ENCODE measurements around the gene ALPG.
"Not testable (repeated sequence)": the region's sequence is repeated elsewhere in the genome, so short reads cannot be mapped to it uniquely, and the experiment has no call there.

The ALPG gene

DNA sequence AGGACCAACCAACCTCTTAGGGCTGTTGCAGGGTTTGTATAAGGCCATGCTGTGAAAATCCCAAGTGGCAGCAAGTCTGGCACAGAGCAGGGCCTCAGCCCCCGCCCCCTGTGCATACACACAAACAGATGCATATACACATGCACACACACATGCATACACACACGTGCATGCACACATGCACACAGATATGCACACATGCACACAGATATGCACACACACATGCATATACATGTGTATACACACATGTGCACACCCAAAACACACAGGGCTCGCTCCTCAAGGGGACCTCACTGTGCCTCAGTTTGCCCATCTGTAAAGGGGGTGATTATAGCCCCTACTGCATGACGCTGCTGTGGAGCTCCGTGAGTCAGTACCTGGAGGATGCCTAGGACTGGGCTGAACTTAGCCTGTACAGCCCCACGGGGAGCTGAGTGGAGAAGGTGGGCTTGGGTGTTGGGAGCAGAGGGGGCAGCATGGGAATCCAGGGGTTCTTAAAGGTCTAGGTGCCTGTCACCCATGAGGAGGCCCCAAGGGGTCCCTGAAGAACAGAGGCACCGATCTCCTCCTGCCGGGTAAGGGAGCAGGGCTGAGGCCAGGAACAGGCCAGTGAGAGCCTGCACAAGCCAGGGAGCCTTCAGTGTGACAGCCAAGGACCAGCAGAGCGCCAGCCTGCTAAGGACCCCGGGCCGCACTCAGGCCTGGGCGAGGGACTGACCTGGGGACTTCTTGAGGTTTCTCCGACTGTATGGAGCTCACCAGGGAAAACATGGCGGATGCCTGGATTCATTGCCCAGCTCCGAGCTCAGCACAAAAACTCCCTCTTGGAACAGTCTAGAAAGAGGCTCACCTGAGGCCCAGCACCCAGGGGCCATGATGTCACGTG, 25.3 kb downstream of the ALPG start:
- no peak overlapping the region for H3K27ac ChIP-seq (ENCODE audit: low read depth, low read length)
- H3K4me3 ChIP-seq (ENCODE audit: insufficient read depth, low read length, poor library complexity, severe bottlenecking) = no peak overlapping the region
- no peaks in the 10 kb centered on the region for H3K36me3 ChIP-seq (ENCODE audit: low read length)
- no peak overlapping the region for H3K4me2 ChIP-seq (ENCODE audit: low read depth, low read length, poor library complexity, severe bottlenecking)
- no peak overlapping the region for H2AFZ ChIP-seq (ENCODE audit: low read depth, low read length, severe bottlenecking)
- no peaks in the 10 kb centered on the region for H3K79me2 ChIP-seq (ENCODE audit: insufficient read depth, low read length)
- H3F3A ChIP-seq (ENCODE audit: insufficient read depth) = no peaks in the 10 kb centered on the region
- no peaks in the 10 kb centered on the region for H3K27me3 ChIP-seq (ENCODE audit: low read length)
- no peaks in the 10 kb centered on the region for H4K20me1 ChIP-seq (ENCODE audit: low read depth, low read length)
- no peaks in the 10 kb centered on the region for H3K9me2 ChIP-seq (replicated peaks; ENCODE audit: insufficient read depth, low read length)
- no peak for TF ChIP-seq EZH2phosphoT487 (conservative IDR thresholded peaks at IDR 0.05; ENCODE audit: low read length)
- TF ChIP-seq, protein P1, sequence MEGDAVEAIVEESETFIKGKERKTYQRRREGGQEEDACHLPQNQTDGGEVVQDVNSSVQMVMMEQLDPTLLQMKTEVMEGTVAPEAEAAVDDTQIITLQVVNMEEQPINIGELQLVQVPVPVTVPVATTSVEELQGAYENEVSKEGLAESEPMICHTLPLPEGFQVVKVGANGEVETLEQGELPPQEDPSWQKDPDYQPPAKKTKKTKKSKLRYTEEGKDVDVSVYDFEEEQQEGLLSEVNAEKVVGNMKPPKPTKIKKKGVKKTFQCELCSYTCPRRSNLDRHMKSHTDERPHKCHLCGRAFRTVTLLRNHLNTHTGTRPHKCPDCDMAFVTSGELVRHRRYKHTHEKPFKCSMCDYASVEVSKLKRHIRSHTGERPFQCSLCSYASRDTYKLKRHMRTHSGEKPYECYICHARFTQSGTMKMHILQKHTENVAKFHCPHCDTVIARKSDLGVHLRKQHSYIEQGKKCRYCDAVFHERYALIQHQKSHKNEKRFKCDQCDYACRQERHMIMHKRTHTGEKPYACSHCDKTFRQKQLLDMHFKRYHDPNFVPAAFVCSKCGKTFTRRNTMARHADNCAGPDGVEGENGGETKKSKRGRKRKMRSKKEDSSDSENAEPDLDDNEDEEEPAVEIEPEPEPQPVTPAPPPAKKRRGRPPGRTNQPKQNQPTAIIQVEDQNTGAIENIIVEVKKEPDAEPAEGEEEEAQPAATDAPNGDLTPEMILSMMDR (IDR thresholded peaks at IDR 0.05; ENCODE audit: insufficient read depth, low read length, poor library complexity, severe bottlenecking) = no peak
- H3K9ac ChIP-seq (ENCODE audit: low read length) = no peak overlapping the region
- H3K9me3 ChIP-seq (ENCODE audit: insufficient read depth, low read length) = no peaks in the 10 kb centered on the region

DNA sequence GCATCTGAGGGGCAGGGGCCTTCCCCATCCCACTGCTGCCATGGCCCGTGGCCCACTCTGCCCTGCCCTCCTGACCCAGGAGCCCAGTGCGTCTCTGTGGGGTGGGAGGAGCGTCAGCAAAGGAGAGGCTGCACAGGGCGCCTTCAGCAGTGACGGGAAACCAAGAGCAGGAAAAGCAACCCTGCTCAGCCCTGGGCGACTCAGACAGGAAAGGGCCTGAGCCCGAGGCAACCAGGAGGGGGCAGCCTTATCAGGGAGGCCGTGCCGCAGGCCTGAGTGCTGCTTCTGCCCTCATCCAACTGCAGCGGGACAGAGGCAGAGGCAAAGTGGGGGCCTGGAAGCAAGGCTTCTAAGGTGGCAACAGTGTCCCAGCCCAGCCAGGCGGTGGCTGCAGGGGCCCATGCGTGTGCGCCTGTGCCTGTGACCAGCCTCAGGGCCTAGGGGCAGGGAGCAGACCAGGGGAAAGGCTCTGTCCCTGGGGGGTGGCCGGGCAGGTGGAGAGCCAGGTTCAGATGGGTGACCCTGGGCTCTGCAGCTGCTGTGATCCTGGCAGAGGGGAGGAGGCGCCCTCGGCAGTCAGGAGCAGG, 26.0 kb downstream of the ALPG start:
- H3K9me2 ChIP-seq (replicated peaks; ENCODE audit: insufficient read depth, low read length) = no peaks in the 10 kb centered on the region
- H3K9me3 ChIP-seq (ENCODE audit: insufficient read depth, low read length) = no peaks in the 10 kb centered on the region
- H3K4me3 ChIP-seq (ENCODE audit: insufficient read depth, low read length, poor library complexity, severe bottlenecking) = no peak overlapping the region
- H3K36me3 ChIP-seq (ENCODE audit: low read length) = no peaks in the 10 kb centered on the region
- no peak overlapping the region for H2AFZ ChIP-seq (ENCODE audit: low read depth, low read length, severe bottlenecking)
- no peak overlapping the region for H3K4me2 ChIP-seq (ENCODE audit: low read depth, low read length, poor library complexity, severe bottlenecking)
- no peaks in the 10 kb centered on the region for H4K20me1 ChIP-seq (ENCODE audit: low read depth, low read length)
- TF ChIP-seq EZH2phosphoT487 (conservative IDR thresholded peaks at IDR 0.05; ENCODE audit: low read length) = no peak
- H3F3A ChIP-seq (ENCODE audit: insufficient read depth) = no peaks in the 10 kb centered on the region
- H3K27me3 ChIP-seq (ENCODE audit: low read length) = no peaks in the 10 kb centered on the region
- H3K9ac ChIP-seq (ENCODE audit: low read length) = no peak overlapping the region
- H3K27ac ChIP-seq (ENCODE audit: low read depth, low read length) = no peak overlapping the region
- H3K79me2 ChIP-seq (ENCODE audit: insufficient read depth, low read length) = no peaks in the 10 kb centered on the region

DNA sequence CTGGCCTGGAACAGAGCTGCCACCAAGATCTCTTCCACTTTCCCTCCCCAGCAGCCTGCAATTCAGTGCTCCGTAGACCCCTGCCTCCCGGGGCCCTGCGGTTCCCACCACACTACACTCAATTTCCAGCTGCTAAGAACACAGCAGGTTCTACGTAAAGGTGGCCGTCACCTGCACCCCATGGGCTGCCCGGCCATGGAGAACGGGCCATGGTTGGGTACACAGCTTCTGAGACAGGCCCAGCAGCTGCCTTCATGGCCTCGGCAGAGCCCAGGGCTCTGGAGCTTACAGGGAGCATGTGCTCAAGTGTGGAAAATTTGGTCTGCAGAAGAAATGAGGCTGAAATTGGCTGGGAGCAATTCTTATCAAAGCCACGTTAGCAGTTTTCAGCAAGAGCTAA, 27.0 kb downstream of the ALPG start:
- not testable (repeated sequence) for H2AFZ ChIP-seq (ENCODE audit: low read depth, low read length, severe bottlenecking); H4K20me1 ChIP-seq (ENCODE audit: low read depth, low read length); H3K9ac ChIP-seq (ENCODE audit: low read length); H3K9me3 ChIP-seq (ENCODE audit: insufficient read depth, low read length); H3K27me3 ChIP-seq (ENCODE audit: low read length); H3K9me2 ChIP-seq (replicated peaks; ENCODE audit: insufficient read depth, low read length); H3K36me3 ChIP-seq (ENCODE audit: low read length); H3F3A ChIP-seq (ENCODE audit: insufficient read depth); H3K27ac ChIP-seq (ENCODE audit: low read depth, low read length); H3K79me2 ChIP-seq (ENCODE audit: insufficient read depth, low read length); H3K4me2 ChIP-seq (ENCODE audit: low read depth, low read length, poor library complexity, severe bottlenecking); H3K4me3 ChIP-seq (ENCODE audit: insufficient read depth, low read length, poor library complexity, severe bottlenecking)

DNA sequence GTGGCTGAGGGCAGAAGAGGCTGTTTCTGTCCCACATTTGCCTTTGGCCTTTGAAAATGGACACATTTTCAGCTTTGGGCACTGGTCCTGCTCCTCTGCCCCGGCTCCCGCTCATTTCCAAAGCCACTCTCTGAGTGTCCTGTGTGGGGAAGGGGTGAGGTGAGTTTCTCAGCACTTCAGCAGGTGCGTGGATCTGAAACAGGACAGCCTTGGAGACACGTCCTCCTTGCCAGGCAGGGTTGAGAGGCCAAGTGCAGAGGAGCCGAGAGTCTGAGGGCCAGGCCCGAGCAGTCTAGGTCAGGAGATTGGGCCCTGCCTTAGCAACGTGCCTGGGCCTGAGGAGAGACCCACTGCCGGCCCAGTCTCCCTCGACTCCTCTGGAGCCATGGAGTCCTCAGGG, 27.4 kb downstream of the ALPG start:
- Histone ChIP-seq H3K36me3 (ENCODE audit: low read length) (no peaks in the 10 kb centered on the region), H3K9ac (ENCODE audit: low read length) (no peak overlapping the region)

More for the DNA sequence above, 27.4 kb downstream of the ALPG start:
- no peak overlapping the region for H3K27ac ChIP-seq (ENCODE audit: low read depth, low read length)
- TF ChIP-seq, protein P1 (IDR thresholded peaks at IDR 0.05; ENCODE audit: insufficient read depth, low read length, poor library complexity, severe bottlenecking) = no peak
- TF ChIP-seq EZH2phosphoT487 (conservative IDR thresholded peaks at IDR 0.05; ENCODE audit: low read length) = no peak
- no peak overlapping the region for H2AFZ ChIP-seq (ENCODE audit: low read depth, low read length, severe bottlenecking)
- no peaks in the 10 kb centered on the region for H4K20me1 ChIP-seq (ENCODE audit: low read depth, low read length)
- no peak overlapping the region for H3K4me3 ChIP-seq (ENCODE audit: insufficient read depth, low read length, poor library complexity, severe bottlenecking)
- H3K27me3 ChIP-seq (ENCODE audit: low read length) = no peaks in the 10 kb centered on the region
- H3F3A ChIP-seq (ENCODE audit: insufficient read depth) = no peaks in the 10 kb centered on the region
- H3K9me2 ChIP-seq (replicated peaks; ENCODE audit: insufficient read depth, low read length) = no peaks in the 10 kb centered on the region
- H3K4me2 ChIP-seq (ENCODE audit: low read depth, low read length, poor library complexity, severe bottlenecking) = no peak overlapping the region
- no peaks in the 10 kb centered on the region for H3K9me3 ChIP-seq (ENCODE audit: insufficient read depth, low read length)
- H3K79me2 ChIP-seq (ENCODE audit: insufficient read depth, low read length) = no peaks in the 10 kb centered on the region
